Spleen (tissue), 11 donors: ENCODE measurements around the gene VEPH1. TPM values are rescaled to one million over a fixed set of nuclear protein-coding genes. Genes with fewer than 3 reads are reported as not detected.
A peak's percentile ranks its signal among the peaks of the same experiment; 100 is the strongest.

Source experiments
- DNase-seq: peaks from one replicate; pipeline ENCODE4 v3.0.0-alpha.2; 2020
- H3K27ac ChIP-seq, 8 donors: fragments of 200-600 bp; sonication (generic) in 7 of 8; 1 replicate in 4 of 8; 2 replicates in 4 of 8; pipeline versions ENCODE4 v1.5.0 to v1.8.0; 2016 to 2021; ENCODE audit warnings: inconsistent platforms in 4 of 8, mild to moderate bottlenecking in 4 of 8, moderate library complexity in 1 of 8
- H3K27me3 ChIP-seq, 7 donors: fragments of 200-600 bp; sonication (generic) in 6 of 7; replicated peaks in 1 of 7; 1 replicate in 4 of 7; 2 replicates in 3 of 7; pipeline versions ENCODE4 v1.5.0 to v1.8.0; 2016 to 2021; ENCODE audit warnings: inconsistent platforms in 3 of 7, mild to moderate bottlenecking in 1 of 7
- H3K36me3 ChIP-seq, 6 donors: fragments of 200-600 bp; sonication (generic) in 5 of 6; 1 replicate in 4 of 6; 2 replicates in 2 of 6; pipeline versions ENCODE4 v1.5.0 to v1.8.0; 2016 to 2021; ENCODE audit warnings: inconsistent platforms in 2 of 6
- H3K4me1 ChIP-seq, 6 donors: fragments of 200-600 bp; sonication (generic) in 5 of 6; 1 replicate in 3 of 6; 2 replicates in 3 of 6; pipeline versions ENCODE4 v1.5.0 to v1.8.0; 2016 to 2021; ENCODE audit warnings: inconsistent platforms in 3 of 6
- H3K4me3 ChIP-seq, 8 donors: fragments of 200-600 bp; sonication (generic) in 7 of 8; 1 replicate in 4 of 8; 2 replicates in 4 of 8; pipeline versions ENCODE4 v1.5.0 to v1.8.0; 2016 to 2021; ENCODE audit warnings: inconsistent platforms in 4 of 8, mild to moderate bottlenecking in 4 of 8, moderate library complexity in 2 of 8
- H3K9me3 ChIP-seq, 8 donors: fragments of 200-600 bp; sonication (generic) in 7 of 8; 1 replicate in 4 of 8; 2 replicates in 4 of 8; pipeline versions ENCODE4 v1.5.0 to v1.8.0; 2016 to 2021; ENCODE audit warnings: inconsistent platforms in 4 of 8
- CTCF ChIP-seq, 11 experiments: fragments of 200-600 bp in 7 of 11; fragments of 450-650 bp in 4 of 11; sonication (generic) in 4 of 11; IDR thresholded peaks in 8 of 11; conservative IDR thresholded peaks in 3 of 11; 1 replicate in 7 of 11; 2 replicates in 4 of 11; pipeline versions ENCODE4 v1.4.0 to v1.8.0; 2016 to 2021; ENCODE audit warnings: antibody characterized with exemption in 11 of 11, inconsistent platforms in 4 of 11, mild to moderate bottlenecking in 1 of 11
- POLR2A ChIP-seq, 3 donors: fragments of 450-650 bp; IDR thresholded peaks; one replicate each; pipeline ENCODE4 v1.5.1; 2017; ENCODE audit warnings: antibody characterized with exemption in 3 of 3, mild to moderate bottlenecking in 1 of 3
- POLR2AphosphoS5 ChIP-seq, 3 donors: sonication (generic); formaldehyde crosslinking; IDR thresholded peaks; one replicate each; pipeline ENCODE4 v1.5.1; 2017; ENCODE audit warnings: antibody characterized with exemption in 3 of 3
- WGBS, 5 donors: extraction: QIAGEN DNeasy Blood & Tissue Kit in 3 of 5; methylation state at CpG; one replicate each; pipeline versions ENCODE4 v1.1.5 to v1.1.7; 2013 to 2018; 5-methylcytosine and 5-hydroxymethylcytosine counted together
- intact Hi-C: fragments of 100-400 bp; cut with DNase I; formaldehyde crosslinking; loops from one replicate; pipeline ENCODE4 v1.15.0; 2023; ENCODE audit warnings: low total_unique reads
- polyA plus RNA-seq, 3 donors: library from polyadenylated mRNA; stranded (reverse); fragments of 200-250 nt; gene quantifications; one replicate each; pipeline ENCODE4 v1.2.1, GENCODE V29; 2013
- total RNA-seq, 7 donors: library from RNA; depleted of rRNA in 3 of 7; stranded (reverse); fragments of >200 nt in 3 of 7; fragmentation: NEBNext Ultra II Directional in 4 of 7; extraction: Animal tissue kit (Norgen Biotek cat#: 25700) in 4 of 7; gene quantifications; one replicate each; pipeline versions ENCODE4 v1.1.0 to v1.2.1, GENCODE V29; 2016 to 2021
- donor health status: healthy with polysubstance abuse.
- donor health status: DM: no; HTN: no; CAD: no; lungs with moderate emphysema.
- donor health status: DM: no; HTN: no; CAD: no.
- donor health status: Bipolar disorder and iron deficiency.
- donor health status: healthy.
- donor health status: DM: no; HTN: no; CAD: no.
- donor health status: DM: yes; HTN: yes; CAD: no.

VEPH1 gene
- total and polyA plus RNA-seq, 10 donors, result 0.26 to 19.6 (median 5.8) TPM

DNA sequence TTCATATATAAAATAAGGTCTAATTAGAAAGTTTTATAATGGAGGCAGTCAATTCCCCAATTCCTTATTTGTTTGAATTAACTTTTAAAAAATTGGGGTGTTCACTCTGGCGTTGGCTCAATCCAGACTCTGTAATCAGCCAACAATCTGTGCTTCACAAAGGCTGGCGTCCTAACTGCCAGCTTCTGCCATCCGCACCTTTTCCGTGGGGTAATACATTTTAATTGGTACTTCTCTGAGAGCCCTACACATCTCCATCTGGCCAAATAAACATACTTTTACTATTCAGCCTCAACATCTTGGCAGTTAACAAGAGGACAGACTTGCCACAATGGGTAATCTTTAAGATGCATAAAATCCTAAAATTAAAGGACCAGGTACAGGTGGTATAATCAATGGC lies 218.1 kb downstream of the VEPH1 start:
- no peak overlapping the region for H3K4me3 ChIP-seq
- H3K36me3 ChIP-seq, result no peaks in the 10 kb centered on the region
- H3K27me3 ChIP-seq, result no peaks in the 10 kb centered on the region
- no peaks in the 10 kb centered on the region for H3K9me3 ChIP-seq
- intact Hi-C loops, result no loop called here
- no peak overlapping the region for H3K27ac ChIP-seq
- WGBS, 5 donors, result 86 to 98% (median 93%) methylated on average over 4 of the region's 4 CpGs
- DNase-seq, result no peak
- no peaks in the 10 kb centered on the region for H3K4me1 ChIP-seq
- TF ChIP-seq CTCF (IDR thresholded peaks at IDR 0.05 in 8 of 11, conservative IDR thresholded peaks at IDR 0.05 in 3 of 11), result no peak
- no peak for TF ChIP-seq POLR2AphosphoS5 (IDR thresholded peaks at IDR 0.05)
- TF ChIP-seq POLR2A (IDR thresholded peaks at IDR 0.05), result no peak

GRCh38 chr3:157284688-157285087 lies 218.5 kb downstream of the VEPH1 start:
- H3K27ac ChIP-seq, result no peak overlapping the region
- WGBS, 5 donors, result 71 to 85% (median 75%) methylated on average over 1 of the region's 1 CpG
- H3K36me3 ChIP-seq, result no peaks in the 10 kb centered on the region
- no peak for DNase-seq
- no peaks in the 10 kb centered on the region for H3K27me3 ChIP-seq
- intact Hi-C loops, result no loop called here
- no peaks in the 10 kb centered on the region for H3K9me3 ChIP-seq
- H3K4me3 ChIP-seq, result no peak overlapping the region
- no peaks in the 10 kb centered on the region for H3K4me1 ChIP-seq
- TF ChIP-seq POLR2A (IDR thresholded peaks at IDR 0.05) (no peak), POLR2AphosphoS5 (IDR thresholded peaks at IDR 0.05) (no peak), CTCF (IDR thresholded peaks at IDR 0.05 in 8 of 11, conservative IDR thresholded peaks at IDR 0.05 in 3 of 11) (no peak)

DNA sequence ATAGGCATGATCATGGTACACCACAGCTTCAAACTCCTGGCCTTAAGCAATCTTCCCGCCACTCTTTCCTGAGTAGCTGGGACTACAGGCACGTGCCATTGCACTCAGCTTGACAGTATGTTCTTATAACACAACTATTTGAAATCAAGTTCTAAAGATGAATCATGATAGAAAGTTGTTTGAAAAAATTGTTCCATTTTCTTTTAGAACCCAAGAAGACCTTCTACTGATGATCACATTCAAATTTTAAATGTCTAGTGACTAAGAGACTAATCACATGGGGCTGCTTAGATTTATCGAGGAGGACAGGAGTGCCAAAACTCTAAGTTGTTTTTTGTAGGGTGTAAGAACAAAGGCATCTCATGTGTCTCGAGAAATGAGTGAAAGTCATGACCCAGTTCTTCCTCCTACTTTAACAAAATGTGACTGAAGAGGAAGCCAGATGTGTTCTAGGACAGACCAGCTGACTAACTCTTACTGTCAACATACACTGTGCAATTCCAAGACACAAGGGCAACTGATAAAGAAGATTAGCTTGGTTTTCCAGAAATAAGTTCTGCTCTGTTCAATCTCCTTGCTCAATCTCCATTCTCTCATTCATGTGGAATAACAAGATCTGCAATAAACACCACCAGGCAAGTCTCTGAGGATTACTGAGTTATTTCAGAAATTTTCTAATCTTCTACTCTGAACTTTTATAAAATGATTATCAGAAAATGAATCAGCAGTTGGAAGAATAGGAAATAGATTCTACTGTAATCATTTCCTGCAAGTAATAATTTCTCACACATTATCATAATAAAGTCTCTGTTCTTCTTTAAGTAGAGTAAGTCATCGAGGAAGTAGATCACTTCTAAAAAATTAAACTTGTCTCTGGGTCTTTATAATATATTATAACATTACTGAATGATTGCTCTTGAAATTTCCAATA lies 220.7 kb downstream of the VEPH1 start:
- Histone ChIP-seq H3K27me3 (no peaks in the 10 kb centered on the region), H3K4me3 (no peak overlapping the region), H3K9me3 (no peaks in the 10 kb centered on the region), H3K27ac (peak overlapping the region in 2 of 8 donors; percentile 2 to 24), H3K36me3 (no peaks in the 10 kb centered on the region), H3K4me1 (no peaks in the 10 kb centered on the region)
- 56 to 78% (median 57%) methylated on average over 5 of the region's 5 CpGs for WGBS, 5 donors
- no peak for TF ChIP-seq POLR2AphosphoS5 (IDR thresholded peaks at IDR 0.05)
- no peak for TF ChIP-seq POLR2A (IDR thresholded peaks at IDR 0.05)
- TF ChIP-seq CTCF (IDR thresholded peaks at IDR 0.05 in 8 of 11, conservative IDR thresholded peaks at IDR 0.05 in 3 of 11), result no peak
- no peak for DNase-seq
- intact Hi-C loops, result no loop called here

- no peaks in the 10 kb centered on the region for H3K27me3 ChIP-seq
- no peaks in the 10 kb centered on the region for H3K9me3 ChIP-seq
- no peak overlapping the region for H3K27ac ChIP-seq
- no peaks in the 10 kb centered on the region for H3K4me1 ChIP-seq
- no peak overlapping the region for H3K4me3 ChIP-seq
- 63 to 88% (median 81%) methylated on average over 2 of the region's 2 CpGs for WGBS, 5 donors
- TF ChIP-seq POLR2A (IDR thresholded peaks at IDR 0.05) (no peak), CTCF (IDR thresholded peaks at IDR 0.05 in 8 of 11, conservative IDR thresholded peaks at IDR 0.05 in 3 of 11) (no peak), POLR2AphosphoS5 (IDR thresholded peaks at IDR 0.05) (no peak)
- intact Hi-C loops, result no loop called here
- DNase-seq, result no peak
- no peaks in the 10 kb centered on the region for H3K36me3 ChIP-seq
Observed at GRCh38 chr3:157280786-157281185, 222.4 kb downstream of the VEPH1 start.
